ENCODE results near the gene PUSL1.
A peak's percentile ranks its signal among the peaks of the same experiment; 100 is the strongest.

PUSL1 gene

GRCh38 chr1:1291548-1292441 lies 16.6 kb upstream of the PUSL1 start:
- Mint-ChIP-seq H3K27me3 (ENCODE audit: low read depth, poor library complexity) (peaks cover 3% of the 10 kb centered on the region), H3K9me3 (no peaks in the 10 kb centered on the region), H3K36me3 (ENCODE audit: low read depth) (no peaks in the 10 kb centered on the region), H3K27ac (no peak overlapping the region), H3K4me3 (no peak overlapping the region), H3K4me1 (peaks cover 5% of the 10 kb centered on the region)
- DNase-seq: peak; percentile 76
- peak; percentile 59 for TF ChIP-seq CTCF (IDR thresholded peaks at IDR 0.05)

GRCh38 chr1:1292442-1292779 lies 16.0 kb upstream of the PUSL1 start:
- Mint-ChIP-seq H3K9me3 (no peaks in the 10 kb centered on the region), H3K27me3 (ENCODE audit: low read depth, poor library complexity) (peaks cover 3% of the 10 kb centered on the region), H3K4me1 (peaks cover 5% of the 10 kb centered on the region), H3K27ac (no peak overlapping the region), H3K36me3 (ENCODE audit: low read depth) (no peaks in the 10 kb centered on the region), H3K4me3 (no peak overlapping the region)
- DNase-seq: no peak
- no peak for TF ChIP-seq CTCF (IDR thresholded peaks at IDR 0.05)

- H3K27ac Mint-ChIP-seq: no peak overlapping the region
- TF ChIP-seq CTCF (IDR thresholded peaks at IDR 0.05): no peak
- H3K9me3 Mint-ChIP-seq: no peaks in the 10 kb centered on the region
- no peak for DNase-seq
- no peaks in the 10 kb centered on the region for H3K36me3 Mint-ChIP-seq (ENCODE audit: low read depth)
- H3K27me3 Mint-ChIP-seq (ENCODE audit: low read depth, poor library complexity): peaks cover 3% of the 10 kb centered on the region
- H3K4me1 Mint-ChIP-seq: peaks cover 5% of the 10 kb centered on the region
- no peak overlapping the region for H3K4me3 Mint-ChIP-seq
Measured at GRCh38 chr1:1292851-1293250, 15.5 kb upstream of the PUSL1 start.

GRCh38 chr1:1293263-1294249 lies 14.8 kb upstream of the PUSL1 start:
- no peaks in the 10 kb centered on the region for H3K27me3 Mint-ChIP-seq (ENCODE audit: low read depth, poor library complexity)
- peaks cover 5% of the 10 kb centered on the region for H3K4me1 Mint-ChIP-seq
- no peak overlapping the region for H3K4me3 Mint-ChIP-seq
- no peaks in the 10 kb centered on the region for H3K36me3 Mint-ChIP-seq (ENCODE audit: low read depth)
- H3K27ac Mint-ChIP-seq: no peak overlapping the region
- TF ChIP-seq CTCF (IDR thresholded peaks at IDR 0.05): no peak
- no peaks in the 10 kb centered on the region for H3K9me3 Mint-ChIP-seq
- no peak for DNase-seq

GRCh38 chr1:1294250-1294890 lies 14.0 kb upstream of the PUSL1 start:
- Mint-ChIP-seq H3K27me3 (ENCODE audit: low read depth, poor library complexity) (no peaks in the 10 kb centered on the region), H3K4me3 (no peak overlapping the region), H3K27ac (no peak overlapping the region), H3K36me3 (ENCODE audit: low read depth) (no peaks in the 10 kb centered on the region), H3K9me3 (no peaks in the 10 kb centered on the region), H3K4me1 (peaks cover 5% of the 10 kb centered on the region)
- no peak for TF ChIP-seq CTCF (IDR thresholded peaks at IDR 0.05)
- DNase-seq: no peak
